Upper lobe of right lung (tissue), 1 donor: ENCODE measurements around the gene ADAMTS12. TPM values are rescaled to one million over a fixed set of nuclear protein-coding genes. Genes with fewer than 3 reads are reported as not detected.

Source experiments
- ATAC-seq: fragments of 200-7000 bp; cut with Tn5 transposase; one replicate; pipeline ENCODE4 v1.9.1; 2020; ENCODE audit warnings: mild to moderate bottlenecking, moderate library complexity
- DNase-seq: peaks from one replicate; pipeline ENCODE4 v3.0.0-alpha.2; 2020
- H3K27ac ChIP-seq: fragments of 200-600 bp; one replicate; pipeline ENCODE4 v1.8.0; 2022
- H3K27me3 ChIP-seq: fragments of 200-600 bp; one replicate; pipeline ENCODE4 v1.8.0; 2022; ENCODE audit warnings: mild to moderate bottlenecking
- H3K36me3 ChIP-seq: fragments of 200-600 bp; one replicate; pipeline ENCODE4 v1.8.0; 2022
- H3K4me1 ChIP-seq: fragments of 200-600 bp; one replicate; pipeline ENCODE4 v1.8.0; 2022
- H3K4me3 ChIP-seq: fragments of 200-600 bp; one replicate; pipeline ENCODE4 v1.8.0; 2022; ENCODE audit warnings: mild to moderate bottlenecking
- H3K9me3 ChIP-seq: fragments of 200-600 bp; one replicate; pipeline ENCODE4 v1.8.0; 2022
- intact Hi-C: fragments of 100-400 bp; cut with DNase I; formaldehyde crosslinking; loops from one replicate; pipeline ENCODE4 v1.11.0; 2022
- total RNA-seq: library from RNA; stranded (reverse); fragmentation: NEBNext Ultra II Directional; extraction: Animal tissue kit (Norgen Biotek cat#: 25700); gene quantifications from one replicate; pipeline ENCODE4 v1.2.1, GENCODE V29; 2021
- TF ChIP-seq, protein P1 (sequence below): fragments of 200-600 bp; IDR thresholded peaks from one replicate; pipeline ENCODE4 v1.8.0; 2022; ENCODE audit warnings: antibody characterized with exemption
- donor health status: DM: no; HTN: yes; CAD: no; lungs with severe emphysema.

Gene ADAMTS12
- total RNA-seq, 1 donor from 2014 or later = 11.2 TPM

DNA sequence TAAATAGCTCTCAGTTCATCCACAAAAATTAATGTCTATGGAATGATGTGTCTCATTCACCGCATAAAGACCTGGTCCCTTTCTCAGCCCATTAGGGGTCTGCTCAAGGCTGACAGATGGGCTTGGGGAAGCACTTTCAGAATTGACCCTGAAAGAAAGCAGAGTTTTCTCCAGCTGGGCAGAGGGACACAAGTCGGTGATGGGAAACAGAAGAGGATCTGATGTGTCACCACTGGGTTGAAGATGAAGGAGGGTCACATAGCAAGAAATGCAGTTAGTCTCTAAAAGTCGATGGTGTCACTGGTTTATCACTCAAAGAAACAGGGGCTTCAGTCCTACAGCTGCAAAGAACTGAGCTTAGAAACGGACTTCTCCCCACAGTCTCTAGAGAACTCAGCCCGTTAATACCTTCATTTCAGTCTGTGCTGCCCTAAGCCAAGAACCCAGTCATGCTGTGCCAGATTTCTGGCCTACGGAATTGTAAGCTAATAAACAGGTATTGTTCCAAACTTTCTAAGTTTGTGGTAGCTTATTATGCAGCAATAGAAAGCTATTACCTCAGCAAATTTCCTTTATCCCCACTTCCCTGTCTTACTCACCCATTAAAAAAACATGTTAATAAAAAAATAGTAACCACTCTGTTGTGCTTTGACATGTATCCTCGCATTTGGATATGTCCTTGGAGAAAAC, 64.6 kb downstream of the ADAMTS12 start:
- intact Hi-C loops = no loop called here
- H3K9me3 ChIP-seq = no peaks in the 10 kb centered on the region
- no peak for ATAC-seq

DNA sequence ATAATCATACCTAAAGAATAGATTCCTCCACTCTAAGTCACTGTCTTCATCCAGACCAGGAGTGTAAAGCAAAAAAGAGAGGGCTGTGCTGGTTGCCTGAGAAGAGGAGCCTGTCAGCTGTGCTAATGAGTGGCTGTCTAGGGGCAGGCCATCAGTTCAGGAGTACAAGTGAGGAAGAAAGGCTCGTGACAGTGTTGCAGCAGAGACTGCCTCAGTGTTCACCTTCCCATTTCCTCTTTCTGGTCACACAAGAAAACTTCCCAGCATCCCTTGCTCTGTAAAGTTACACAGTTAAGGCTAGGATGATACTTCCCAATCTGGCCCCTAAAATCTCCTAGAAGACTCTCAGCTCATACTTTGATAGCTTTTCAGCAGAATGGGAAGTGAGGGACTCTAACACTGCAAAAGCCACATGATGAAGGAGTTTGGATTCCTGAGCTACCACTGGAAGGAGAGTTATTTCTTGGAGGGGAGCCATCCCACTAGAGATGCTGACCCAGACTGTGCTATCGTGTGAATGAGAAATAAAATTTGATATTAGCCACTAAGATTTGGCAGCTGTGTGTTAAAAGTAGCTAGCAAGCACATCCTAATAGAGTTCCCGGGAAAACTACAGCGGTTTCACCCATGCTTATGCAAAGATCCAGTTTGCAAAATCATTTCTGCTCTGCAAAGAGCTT, 67.1 kb downstream of the ADAMTS12 start:
- DNase-seq = no peak
- TF ChIP-seq, protein P1, sequence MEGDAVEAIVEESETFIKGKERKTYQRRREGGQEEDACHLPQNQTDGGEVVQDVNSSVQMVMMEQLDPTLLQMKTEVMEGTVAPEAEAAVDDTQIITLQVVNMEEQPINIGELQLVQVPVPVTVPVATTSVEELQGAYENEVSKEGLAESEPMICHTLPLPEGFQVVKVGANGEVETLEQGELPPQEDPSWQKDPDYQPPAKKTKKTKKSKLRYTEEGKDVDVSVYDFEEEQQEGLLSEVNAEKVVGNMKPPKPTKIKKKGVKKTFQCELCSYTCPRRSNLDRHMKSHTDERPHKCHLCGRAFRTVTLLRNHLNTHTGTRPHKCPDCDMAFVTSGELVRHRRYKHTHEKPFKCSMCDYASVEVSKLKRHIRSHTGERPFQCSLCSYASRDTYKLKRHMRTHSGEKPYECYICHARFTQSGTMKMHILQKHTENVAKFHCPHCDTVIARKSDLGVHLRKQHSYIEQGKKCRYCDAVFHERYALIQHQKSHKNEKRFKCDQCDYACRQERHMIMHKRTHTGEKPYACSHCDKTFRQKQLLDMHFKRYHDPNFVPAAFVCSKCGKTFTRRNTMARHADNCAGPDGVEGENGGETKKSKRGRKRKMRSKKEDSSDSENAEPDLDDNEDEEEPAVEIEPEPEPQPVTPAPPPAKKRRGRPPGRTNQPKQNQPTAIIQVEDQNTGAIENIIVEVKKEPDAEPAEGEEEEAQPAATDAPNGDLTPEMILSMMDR = no peak
- intact Hi-C loops = no loop called here
- Histone ChIP-seq H3K27ac (no peak overlapping the region), H3K27me3 (no peaks in the 10 kb centered on the region), H3K36me3 (no peaks in the 10 kb centered on the region), H3K4me1 (no peaks in the 10 kb centered on the region), H3K4me3 (no peak overlapping the region), H3K9me3 (no peaks in the 10 kb centered on the region)
- peak; percentile 57 for ATAC-seq

More for the DNA sequence above, 64.6 kb downstream of the ADAMTS12 start:
- Histone ChIP-seq H3K4me1 (no peaks in the 10 kb centered on the region), H3K4me3 (no peak overlapping the region), H3K27ac (no peak overlapping the region), H3K36me3 (no peaks in the 10 kb centered on the region), H3K27me3 (no peaks in the 10 kb centered on the region)
- TF ChIP-seq, protein P1 = no peak
- no peak for DNase-seq

DNA sequence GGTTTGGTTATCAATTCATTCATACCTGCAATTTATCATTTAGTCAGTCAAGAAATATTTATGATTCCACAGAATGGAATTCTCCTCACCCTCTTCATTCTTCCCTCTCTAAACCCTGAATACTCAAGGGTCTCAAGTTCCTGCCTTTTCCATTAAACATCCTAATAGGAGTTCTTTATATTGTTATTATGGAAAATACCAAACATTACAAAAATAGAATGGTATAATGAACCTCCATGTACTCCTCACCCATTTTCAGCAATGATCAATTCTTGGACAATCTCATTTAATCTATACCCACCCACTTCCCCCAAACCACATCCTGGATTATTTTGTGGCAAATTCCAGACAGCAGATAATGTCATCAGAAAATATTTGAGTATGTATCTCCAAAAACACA, 74.5 kb downstream of the ADAMTS12 start:
- DNase-seq = no peak
- no peaks in the 10 kb centered on the region for H3K36me3 ChIP-seq
- TF ChIP-seq, protein P1 = no peak
- H3K9me3 ChIP-seq = no peaks in the 10 kb centered on the region
- no peak overlapping the region for H3K4me3 ChIP-seq
- no peak for ATAC-seq
- H3K27ac ChIP-seq = no peak overlapping the region
- no peaks in the 10 kb centered on the region for H3K4me1 ChIP-seq
- intact Hi-C loops = no loop called here
- H3K27me3 ChIP-seq = no peaks in the 10 kb centered on the region

DNA sequence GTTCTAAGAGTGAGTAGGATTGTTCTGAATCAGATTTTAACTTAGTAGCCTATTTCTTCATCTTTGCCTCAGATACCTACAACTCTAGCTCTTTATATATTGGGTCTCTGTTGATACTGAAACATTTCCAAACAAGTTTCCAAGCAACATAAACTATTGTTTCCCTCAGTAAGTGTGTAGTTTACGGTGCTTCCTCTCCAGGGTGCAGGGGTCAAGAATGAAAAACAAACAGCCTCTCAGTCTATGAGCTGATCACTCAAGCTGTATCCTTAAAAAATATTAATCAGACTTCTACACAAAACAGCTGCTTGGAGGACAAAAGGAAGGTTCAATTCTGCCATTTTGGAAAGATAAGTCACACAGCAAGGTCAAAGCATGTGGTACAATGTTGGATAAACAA, 75.0 kb downstream of the ADAMTS12 start:
- TF ChIP-seq, protein P1 = no peak
- no peaks in the 10 kb centered on the region for H3K9me3 ChIP-seq
- DNase-seq = no peak
- H3K27me3 ChIP-seq = no peaks in the 10 kb centered on the region
- no peaks in the 10 kb centered on the region for H3K4me1 ChIP-seq
- H3K27ac ChIP-seq = no peak overlapping the region
- intact Hi-C loops = no loop called here
- ATAC-seq = no peak
- no peak overlapping the region for H3K4me3 ChIP-seq
- no peaks in the 10 kb centered on the region for H3K36me3 ChIP-seq

DNA sequence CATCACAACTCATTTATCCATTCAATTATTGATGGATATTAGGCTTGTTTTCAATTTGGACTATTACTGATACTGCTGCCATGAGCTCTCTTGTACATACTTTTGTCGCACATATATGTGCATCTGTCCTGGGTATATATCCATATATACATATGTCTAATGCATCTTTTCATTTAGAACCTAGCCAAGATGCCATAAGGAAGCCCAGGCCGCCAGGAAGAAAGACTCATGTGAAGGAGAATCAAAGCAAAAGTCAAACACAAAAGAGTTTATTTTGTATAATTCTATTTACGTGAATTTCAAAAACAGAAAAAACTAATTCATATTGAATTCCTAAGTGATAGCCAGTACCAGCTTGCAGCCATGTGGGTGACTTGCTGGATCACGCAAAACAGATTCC, 79.0 kb downstream of the ADAMTS12 start:
- Histone ChIP-seq H3K36me3 (no peaks in the 10 kb centered on the region), H3K27me3 (no peaks in the 10 kb centered on the region), H3K27ac (no peak overlapping the region), H3K4me1 (no peaks in the 10 kb centered on the region), H3K9me3 (no peaks in the 10 kb centered on the region), H3K4me3 (no peak overlapping the region)
- ATAC-seq (no peak), DNase-seq (no peak)
- TF ChIP-seq, protein P1 = no peak
- intact Hi-C loops = no loop called here
